HL-60/S4 (cell line): Measurements from ENCODE around the gene FEZF1.

Experiments
- in situ Hi-C: fragments of 300-500 bp; cut with MboI; formaldehyde crosslinking; loops from 2 replicates; pipeline ENCODE4 v1.14.3; 2022; ENCODE audit warnings: low sequenced_read_pairs

The FEZF1 gene

GRCh38 chr7:122304319-122304975 lies at the start of gene FEZF1:
Gene FEZF1, minus strand, starts transcription at chr7:122304750. Its CDS starts 313 bp downstream, at chr7:122304437.
- in situ Hi-C loops = no loop called here

- in situ Hi-C loops = no loop called here
Observed at GRCh38 chr7:122352454-122352853, 47.9 kb upstream of the FEZF1 start.

GRCh38 chr7:122350701-122351100 lies 46.2 kb upstream of the FEZF1 start:
- in situ Hi-C loops = no loop called here

- in situ Hi-C loops = no loop called here
Observed at GRCh38 chr7:122344303-122344620, 39.7 kb upstream of the FEZF1 start.

- in situ Hi-C loops = no loop called here
Observed at GRCh38 chr7:122343601-122344302, 39.2 kb upstream of the FEZF1 start.

GRCh38 chr7:122340427-122340826 lies 35.9 kb upstream of the FEZF1 start:
- in situ Hi-C loops = no loop called here

GRCh38 chr7:122339145-122339904 lies 34.8 kb upstream of the FEZF1 start:
- in situ Hi-C loops = no loop called here

GRCh38 chr7:122337011-122337410 lies 32.5 kb upstream of the FEZF1 start:
- in situ Hi-C loops = no loop called here

- in situ Hi-C loops = no loop called here
Observed at GRCh38 chr7:122329145-122329802, 24.7 kb upstream of the FEZF1 start.

GRCh38 chr7:122327969-122328368 lies 23.4 kb upstream of the FEZF1 start:
- in situ Hi-C loops = no loop called here

GRCh38 chr7:122316467-122317388 lies 12.2 kb upstream of the FEZF1 start:
- in situ Hi-C loops = no loop called here

GRCh38 chr7:122315507-122316466 lies 11.2 kb upstream of the FEZF1 start:
- in situ Hi-C loops = no loop called here

- in situ Hi-C loops = no loop called here
Observed at GRCh38 chr7:122314284-122314683, 9.7 kb upstream of the FEZF1 start.

GRCh38 chr7:122312789-122313188 lies 8.2 kb upstream of the FEZF1 start:
- in situ Hi-C loops = no loop called here

GRCh38 chr7:122311734-122312450 lies 7.3 kb upstream of the FEZF1 start:
- in situ Hi-C loops = no loop called here

GRCh38 chr7:122311050-122311700 lies 6.6 kb upstream of the FEZF1 start:
- in situ Hi-C loops = no loop called here

- in situ Hi-C loops = no loop called here
Observed at GRCh38 chr7:122310119-122311021, 5.8 kb upstream of the FEZF1 start.
